Ishikawa (cell line): ENCODE measurements around the gene NPAS4.

Experiments
- CEBPB ChIP-seq: IDR thresholded peaks from 2 replicates; pipeline ENCODE4 v1.6.1; 2012
- CREB1 ChIP-seq: IDR thresholded peaks from 2 replicates; pipeline ENCODE4 v1.6.1; 2012; ENCODE audit warnings: low read depth
- EGR1 ChIP-seq: IDR thresholded peaks from 2 replicates; pipeline ENCODE4 v1.6.1; 2012
- EP300 ChIP-seq: IDR thresholded peaks from 2 replicates; pipeline ENCODE4 v1.6.1; 2012; ENCODE audit warnings: borderline replicate concordance
- FOXM1 ChIP-seq: IDR thresholded peaks from 2 replicates; pipeline ENCODE4 v1.6.1; 2012; ENCODE audit warnings: low read depth, borderline replicate concordance
- NFIC ChIP-seq: IDR thresholded peaks from 2 replicates; pipeline ENCODE4 v1.6.1; 2012
- RAD21 ChIP-seq: IDR thresholded peaks from 2 replicates; pipeline ENCODE4 v1.6.1; 2012; ENCODE audit warnings: low read depth
- REST ChIP-seq: IDR thresholded peaks from 2 replicates; pipeline ENCODE4 v1.6.1; 2012; ENCODE audit warnings: low read depth, mild to moderate bottlenecking
- TAF1 ChIP-seq: IDR thresholded peaks from 2 replicates; pipeline ENCODE4 v1.6.1; 2012; ENCODE audit warnings: low read depth, mild to moderate bottlenecking
- TCF12 ChIP-seq: IDR thresholded peaks from 2 replicates; pipeline ENCODE4 v1.6.1; 2012; ENCODE audit warnings: low read depth
- TEAD4 ChIP-seq: IDR thresholded peaks from 2 replicates; pipeline ENCODE4 v1.6.1; 2012
- YY1 ChIP-seq: IDR thresholded peaks from 2 replicates; pipeline ENCODE4 v1.6.1; 2012; ENCODE audit warnings: low read depth
- ZBTB7A ChIP-seq: IDR thresholded peaks from 2 replicates; pipeline ENCODE4 v1.6.1; 2012; ENCODE audit warnings: low read depth
- TF ChIP-seq, protein P1 (sequence below): IDR thresholded peaks from 2 replicates; pipeline ENCODE4 v1.6.1; 2012
- TF ChIP-seq, protein P2 (sequence below): IDR thresholded peaks from 2 replicates; pipeline ENCODE4 v1.6.1; 2012

The NPAS4 gene

DNA sequence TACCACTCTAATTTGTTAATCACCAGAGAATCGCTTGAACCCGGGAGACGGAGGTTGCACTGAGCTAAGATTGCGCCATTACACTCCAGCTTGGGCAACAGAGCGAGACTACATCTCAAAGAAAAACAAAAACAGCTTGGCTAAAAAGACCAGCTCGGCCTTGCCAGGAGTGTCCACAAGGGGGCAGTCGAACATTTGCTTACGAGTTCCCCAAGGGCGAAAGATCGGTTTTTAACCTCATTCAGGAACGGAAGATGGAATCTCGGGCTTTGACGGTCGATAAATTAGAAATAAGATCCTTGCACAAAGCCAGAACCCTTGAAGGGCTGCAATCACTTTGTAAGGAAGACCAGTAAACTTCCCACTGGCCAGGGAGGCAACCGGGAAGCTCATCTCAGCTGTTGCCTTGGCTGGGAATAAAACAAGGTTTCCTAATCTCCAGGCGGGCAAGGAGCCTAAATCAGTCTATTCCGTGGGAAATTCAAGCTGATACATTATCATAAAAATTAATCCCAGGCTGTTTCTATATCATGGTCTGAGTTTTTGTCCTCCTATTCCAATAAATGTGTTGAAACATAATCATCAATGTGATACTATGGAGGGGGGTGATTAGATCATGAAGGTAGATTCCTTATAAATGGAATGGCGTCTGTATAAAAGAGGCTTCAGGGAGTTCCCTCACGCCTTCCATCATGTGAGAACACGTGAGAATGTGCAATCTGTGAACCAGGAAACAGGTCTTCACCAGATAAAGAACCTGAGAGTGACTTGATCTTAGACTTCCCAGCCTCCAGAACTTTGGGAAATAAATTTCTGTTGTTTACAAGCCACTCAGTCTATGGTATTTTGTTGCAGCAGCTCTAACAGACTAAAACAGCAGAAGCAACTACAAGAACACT, 34.4 kb upstream of the NPAS4 start:
- 0 out of 2 replicates have a peak, but pooled peaks have one; percentile 10 for TF ChIP-seq TEAD4
- TF ChIP-seq RAD21, result peak; percentile 76
- TF ChIP-seq YY1, result 0 out of 2 replicates have a peak, but pooled peaks have one; percentile 45
- no peak for TF ChIP-seq FOXM1
- TF ChIP-seq CREB1, result no peak
- peak; percentile 94 for TF ChIP-seq CEBPB
- no peak for TF ChIP-seq TAF1
- TF ChIP-seq ZBTB7A, result no peak

DNA sequence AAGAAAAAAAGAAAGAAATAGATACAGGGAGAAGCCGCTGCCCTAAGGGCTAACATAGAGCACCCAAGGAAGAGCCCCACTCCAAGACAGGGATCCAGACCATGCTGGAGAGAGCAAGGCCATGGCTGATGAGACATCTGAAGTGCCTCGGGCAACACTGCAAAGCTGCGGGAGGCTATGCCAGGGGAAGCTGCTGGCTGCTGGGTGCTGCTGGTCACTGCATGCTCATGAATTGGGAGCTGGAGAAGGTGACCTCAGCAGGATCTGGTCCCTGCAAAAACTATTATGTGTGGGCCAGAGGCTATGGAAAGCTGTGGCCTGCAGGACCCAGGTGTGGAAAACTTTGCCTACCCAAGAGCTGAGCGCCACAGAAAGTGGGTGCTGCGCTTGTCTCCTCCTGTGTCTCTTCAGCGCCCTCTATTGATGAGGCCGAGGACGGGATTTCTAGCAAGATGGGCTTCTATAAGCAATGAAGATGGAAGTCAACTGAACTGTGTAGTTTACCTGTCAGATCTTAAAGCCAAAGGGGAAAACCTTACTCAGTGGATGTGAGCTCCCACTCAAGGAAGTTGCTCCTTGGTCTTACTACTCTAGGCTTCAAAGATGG, 32.0 kb upstream of the NPAS4 start:
- TF ChIP-seq RAD21 (peak; percentile 79), EP300 (no peak), NFIC (no peak), TAF1 (no peak)
- TF ChIP-seq, protein P1, sequence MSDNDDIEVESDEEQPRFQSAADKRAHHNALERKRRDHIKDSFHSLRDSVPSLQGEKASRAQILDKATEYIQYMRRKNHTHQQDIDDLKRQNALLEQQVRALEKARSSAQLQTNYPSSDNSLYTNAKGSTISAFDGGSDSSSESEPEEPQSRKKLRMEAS, result no peak
- TF ChIP-seq, protein P2, sequence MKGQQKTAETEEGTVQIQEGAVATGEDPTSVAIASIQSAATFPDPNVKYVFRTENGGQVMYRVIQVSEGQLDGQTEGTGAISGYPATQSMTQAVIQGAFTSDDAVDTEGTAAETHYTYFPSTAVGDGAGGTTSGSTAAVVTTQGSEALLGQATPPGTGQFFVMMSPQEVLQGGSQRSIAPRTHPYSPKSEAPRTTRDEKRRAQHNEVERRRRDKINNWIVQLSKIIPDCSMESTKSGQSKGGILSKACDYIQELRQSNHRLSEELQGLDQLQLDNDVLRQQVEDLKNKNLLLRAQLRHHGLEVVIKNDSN, result no peak

- TF ChIP-seq NFIC (no peak), FOXM1 (no peak), RAD21 (no peak), REST (no peak), TAF1 (no peak), TCF12 (no peak), CREB1 (no peak), CEBPB (no peak), EGR1 (no peak), EP300 (no peak)
- TF ChIP-seq, protein P2, result no peak
Measured at GRCh38 chr11:66391322-66391721, 29.5 kb upstream of the NPAS4 start.

GRCh38 chr11:66393954-66394353, 26.9 kb upstream of the NPAS4 start:
- TF ChIP-seq FOXM1 (no peak), YY1 (no peak), EP300 (no peak), NFIC (no peak)

GRCh38 chr11:66407651-66408050, 13.2 kb upstream of the NPAS4 start:
- TF ChIP-seq RAD21 (no peak), FOXM1 (no peak), EP300 (no peak), NFIC (no peak), TAF1 (no peak), TCF12 (no peak), YY1 (no peak), CREB1 (no peak), TEAD4 (no peak), ZBTB7A (no peak), CEBPB (no peak), REST (no peak), EGR1 (no peak)
- TF ChIP-seq, protein P2, result no peak
- TF ChIP-seq, protein P1, result no peak
